Measurements from ENCODE around the gene YTHDF2. TPM values are rescaled to one million over a fixed set of nuclear protein-coding genes. Genes with fewer than 3 reads are reported as not detected.

Gene YTHDF2
- total and polyA plus RNA-seq, 2 of the 13 experiments (the other 11 are each of a cell fraction or from before 2014, with no cell fraction given): 48.4 to 59.6 TPM

GRCh38 chr1:28737307-28738132 is 780 bp downstream of the YTHDF2 start:
- FAIRE-seq: no peak
- TF ChIP-seq ZNF556 (CRISPR knock-in tag; IDR thresholded peaks at IDR 0.05; ENCODE audit: borderline replicate concordance) (peak; percentile 12; the same call in 1 of the 2 replicates), CENPX (CRISPR knock-in tag; IDR thresholded peaks at IDR 0.05) (no peak), MXI1 (IDR thresholded peaks at IDR 0.05; ENCODE audit: borderline replicate concordance, low read depth, low read length) (no peak), ZNF615 (CRISPR knock-in tag; IDR thresholded peaks at IDR 0.05; ENCODE audit: borderline replicate concordance) (no peak), HES4 (CRISPR knock-in tag; IDR thresholded peaks at IDR 0.05; ENCODE audit: borderline replicate concordance) (no peak), ZFP36L2 (CRISPR knock-in tag; IDR thresholded peaks at IDR 0.05) (no peak), DMAP1 (CRISPR knock-in tag; IDR thresholded peaks at IDR 0.05) (no peak; the same call in 1 of the 2 replicates), ZSCAN31 (CRISPR knock-in tag; IDR thresholded peaks at IDR 0.05; ENCODE audit: low read depth) (peak; percentile 3; the same call in 1 of the 2 replicates), ZNF746 (CRISPR knock-in tag; IDR thresholded peaks at IDR 0.05) (no peak), ZBTB34 (CRISPR knock-in tag; IDR thresholded peaks at IDR 0.05) (0 out of 2 replicates have a peak, but pooled peaks have one; percentile 24), TCF7L2 (IDR thresholded peaks at IDR 0.05; ENCODE audit: low read depth, low read length) (no peak), ZNF704 (CRISPR knock-in tag; IDR thresholded peaks at IDR 0.05; ENCODE audit: borderline replicate concordance) (no peak), AFF4 (CRISPR knock-in tag; IDR thresholded peaks at IDR 0.05) (no peak), ZNF3 (CRISPR knock-in tag; IDR thresholded peaks at IDR 0.05) (no peak)

More at GRCh38 chr1:28737307-28738132, 780 bp downstream of the YTHDF2 start:
- ChIA-PET CTCF (ENCODE audit: low intra/inter-chr PET ratio, low total read pairs) (interaction anchor here (0.6 to 1.1 kb wide), 2 partner anchors 97 kb away, joined by 3 read pairs; no protein-coding TSS in a partner anchor), POLR2A (interaction anchor here (0.9 to 5.3 kb wide), 22 partner anchors 7 to 444 kb away, joined by 3 to 89 read pairs (median 6); partner anchors contain the start of genes EPB41, GMEB1, PHACTR4 and RNU11)
- H3K9me3 ChIP-seq (ENCODE audit: low read length): no peaks in the 10 kb centered on the region
- peak overlapping the region; percentile 97 for H3K27ac ChIP-seq (ENCODE audit: extremely low read length, insufficient read depth, low read length)
- H3K79me2 ChIP-seq (ENCODE audit: insufficient read depth, low read length): peaks cover 53% of the 10 kb centered on the region
- no TSS peak for BruUV-seq (replicated peaks)
- in situ Hi-C loops (cut with HindIII; ENCODE audit: extremely low pct_ligation_motif_present, low pct_unique_long_range_greater_than_20kb): no loop called here
- peak overlapping the region; percentile 76 for H3K4me2 ChIP-seq (ENCODE audit: low read depth, low read length)
- WGBS (ENCODE audit: low lambda C conversion rate): 1% methylated on average over 50 of the region's 53 CpGs
- no peaks in the 10 kb centered on the region; a peak in 1 of 5 replicates for H3K27me3 ChIP-seq (ENCODE audit: control insufficient read depth in 1 of 2, insufficient read depth in 2 of 2, low read length in 2 of 2)
- H2AFZ ChIP-seq (ENCODE audit: low read length): no peak overlapping the region
- peak overlapping the region; percentile 99 for H3K9ac ChIP-seq (ENCODE audit: insufficient read depth, low read depth, low read length)
- peaks cover 35% of the 10 kb centered on the region for H4K20me1 ChIP-seq (ENCODE audit: insufficient read depth, low read length)
- peaks cover 74% of the 10 kb centered on the region for H3K4me1 ChIP-seq (ENCODE audit: insufficient read depth, low read length)
- H3K36me3 ChIP-seq (replicated peaks in 1 of 2; ENCODE audit: control insufficient read depth in 1 of 2, insufficient read depth in 2 of 2, low read length in 2 of 2): peaks cover 3 to 34% of the 10 kb centered on the region in 2 experiments; a peak in 4 of 5 replicates
- peak; percentile 44 for DNase-seq (ENCODE audit: low spot score)
- intact Hi-C loops (cut with micrococcal nuclease; ENCODE audit: unreplicated experiment): loop anchor here (5.0 kb wide), 1 partner anchor 70 kb away; the partner anchor contains the start of gene GMEB1
- ATAC-seq: peak; percentile 18
- peak overlapping the region; percentile 75 to 95 (median 89) for H3K4me3 ChIP-seq (replicated peaks in 1 of 3; ENCODE audit: insufficient read depth in 1 of 3, low read depth in 2 of 3, low read length in 3 of 3)

All from HepG2 (cell line).